Activated naive CD8-positive, alpha-beta T cell treated with anti-CD3 and anti-CD28 coated beads, Interleukin-2, amount 50 U/mL, for 16 hours (primary cell): Measurements from ENCODE around the gene KIF5B.
"Not testable (repeated sequence)": the region's sequence is repeated elsewhere in the genome, so short reads cannot be mapped to it uniquely, and the experiment has no call there.

ENCODE experiments used
- DNase-seq: peaks from one replicate; pipeline ENCODE4 v3.0.0-alpha.2; 2020; ENCODE audit warnings: low read depth, low spot score

Gene KIF5B

GRCh38 chr10:32015386-32015785 lies 40.8 kb downstream of the KIF5B start:
- DNase-seq: no peak

DNA sequence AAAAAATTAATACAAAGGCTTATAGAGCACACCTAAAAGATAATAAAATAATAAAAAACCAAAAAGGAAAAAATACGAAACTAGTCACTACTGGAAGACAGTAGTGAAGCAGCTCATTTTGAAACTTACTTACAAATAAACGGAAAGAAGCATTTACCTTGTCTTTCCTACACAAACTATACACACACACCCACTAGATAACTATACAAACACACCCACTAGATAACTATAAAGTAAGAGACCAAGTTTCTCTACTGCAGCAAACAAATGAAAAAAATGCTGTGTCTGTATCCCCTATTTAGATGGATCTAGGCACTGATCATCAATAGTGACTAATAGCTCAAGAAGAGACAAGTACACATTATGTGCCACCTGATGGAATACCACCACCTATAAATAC lies 49.2 kb downstream of the KIF5B start:
- DNase-seq: no peak

DNA sequence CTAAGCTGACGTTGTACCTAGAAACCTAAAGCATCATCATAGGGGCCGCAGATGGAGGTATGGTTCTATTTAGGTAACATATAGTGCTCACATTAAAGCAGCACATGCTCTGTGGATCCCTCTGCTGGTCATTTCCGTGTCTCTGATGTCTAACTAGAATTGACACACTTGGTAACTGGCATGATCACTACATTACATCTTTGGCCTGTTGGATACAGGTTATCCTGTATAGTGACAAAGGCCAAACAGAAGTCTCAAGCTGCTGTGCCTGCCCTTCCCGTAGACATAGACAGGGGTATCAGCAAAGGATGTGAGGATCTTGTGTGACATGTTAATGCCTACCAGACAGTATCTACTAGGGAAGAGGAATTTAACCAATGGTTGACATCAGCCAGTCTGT lies 51.2 kb downstream of the KIF5B start:
- DNase-seq: no peak

GRCh38 chr10:32004161-32004591 lies 52.0 kb downstream of the KIF5B start:
- no peak for DNase-seq

DNA sequence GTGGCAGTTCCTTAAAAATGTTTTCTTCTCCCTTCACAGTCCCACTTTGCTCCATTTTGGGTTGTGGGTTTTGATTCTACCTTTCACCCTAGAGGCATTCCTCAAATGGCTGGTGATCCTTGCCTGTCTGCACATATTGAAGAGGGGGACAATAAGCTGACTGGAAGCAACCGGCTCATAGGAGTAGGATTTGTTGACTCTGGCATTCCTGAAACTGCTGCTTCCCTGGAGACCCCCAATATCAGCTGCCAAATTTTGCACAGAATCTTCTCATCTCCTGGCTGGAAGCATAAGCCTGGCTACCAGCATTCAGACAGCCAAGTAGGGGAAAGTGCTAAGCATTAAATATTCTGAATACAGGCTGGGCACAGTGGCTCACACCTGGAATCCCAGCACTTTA lies 53.7 kb downstream of the KIF5B start:
- no peak for DNase-seq

DNA sequence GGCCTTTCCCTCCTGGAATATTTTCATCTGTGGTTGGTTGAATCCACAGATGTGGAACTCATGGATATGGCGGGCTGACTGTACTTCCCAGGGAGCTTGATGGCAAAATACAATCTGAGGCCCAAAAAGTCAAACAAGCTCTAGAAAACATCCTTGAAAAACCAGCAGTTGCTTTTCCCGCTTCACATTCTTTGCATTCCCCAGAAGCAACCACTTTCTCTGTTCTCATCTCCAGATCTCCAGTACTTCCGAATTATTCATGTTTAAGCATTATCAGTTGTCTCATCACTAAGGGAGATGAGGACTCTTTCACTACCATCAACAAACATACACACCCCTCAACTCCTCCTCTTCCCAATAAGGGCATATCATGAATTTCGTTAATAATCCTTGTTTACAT lies 55.3 kb downstream of the KIF5B start:
- DNase-seq: no peak

DNA sequence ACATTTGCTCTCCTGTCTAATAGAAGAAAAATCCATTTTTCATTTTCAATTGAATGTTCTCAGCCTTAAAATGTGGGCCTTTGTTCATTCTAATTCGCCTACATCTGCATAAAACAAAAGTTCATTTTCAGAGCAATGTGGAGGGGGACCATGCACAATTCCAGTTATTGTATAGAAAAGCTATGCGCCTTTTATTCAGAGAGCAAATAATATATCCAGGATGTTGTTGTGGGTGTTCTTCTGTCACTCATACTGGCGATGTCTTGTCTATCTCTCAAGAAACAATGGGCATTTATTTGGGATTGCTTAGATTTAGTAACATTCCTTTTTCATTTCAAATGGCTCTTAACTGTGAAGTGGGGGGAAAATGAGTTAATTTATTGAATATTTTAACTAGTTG lies 56.4 kb downstream of the KIF5B start:
- DNase-seq: no peak

DNA sequence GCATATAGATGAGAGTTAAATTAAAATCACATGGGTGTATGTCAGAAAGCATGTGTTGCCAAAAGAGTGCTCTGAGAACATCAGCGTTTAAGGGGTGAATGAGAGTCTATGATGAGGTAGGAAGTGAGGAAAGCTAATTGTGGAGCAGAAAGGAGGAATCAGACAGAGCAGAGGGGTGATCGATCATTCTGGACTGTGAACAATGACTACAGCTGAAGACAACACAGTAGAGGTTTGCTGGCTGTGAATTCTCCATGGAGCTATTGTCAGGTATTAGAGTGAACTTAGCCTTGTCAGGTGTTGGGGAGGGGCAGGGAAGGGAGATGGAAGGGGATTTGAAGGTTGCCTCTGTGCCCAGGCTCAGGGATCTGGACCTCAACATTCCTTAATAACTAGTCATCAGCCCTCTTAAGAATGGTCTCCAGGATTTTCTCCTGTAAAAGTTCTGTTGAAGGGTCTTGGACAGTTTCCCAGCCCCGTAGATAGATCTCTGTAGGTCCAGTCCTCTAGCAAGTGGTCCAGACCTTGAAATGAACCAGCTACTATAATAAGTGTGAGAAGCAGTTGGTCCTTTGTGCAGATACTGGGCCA lies 57.1 kb downstream of the KIF5B start:
- DNase-seq: no peak

DNA sequence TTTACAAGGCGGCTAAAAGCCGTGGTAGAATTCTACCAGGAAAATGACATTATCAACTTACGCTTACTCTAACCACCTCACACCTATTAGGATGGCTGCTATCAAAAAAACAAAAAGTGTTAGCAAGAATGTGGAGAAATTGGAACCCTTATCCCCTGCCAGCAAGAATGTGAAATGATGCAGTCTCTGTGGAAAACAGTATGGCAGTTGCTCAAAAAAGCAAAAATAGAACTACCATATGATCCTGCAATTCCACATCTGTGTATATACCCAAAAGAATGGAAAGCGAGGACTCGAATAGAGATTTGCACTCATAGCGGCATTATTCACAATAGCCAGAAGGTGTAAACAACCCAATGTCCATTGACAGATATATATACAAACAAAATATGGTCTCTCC lies 61.3 kb downstream of the KIF5B start:
- DNase-seq: no peak

GRCh38 chr10:31990937-31991336 lies 65.3 kb downstream of the KIF5B start:
- no peak for DNase-seq

- DNase-seq: not testable (repeated sequence)
Measured at GRCh38 chr10:31987786-31988185, 68.4 kb downstream of the KIF5B start.

GRCh38 chr10:31982111-31982510 lies 74.1 kb downstream of the KIF5B start:
- DNase-seq: no peak

DNA sequence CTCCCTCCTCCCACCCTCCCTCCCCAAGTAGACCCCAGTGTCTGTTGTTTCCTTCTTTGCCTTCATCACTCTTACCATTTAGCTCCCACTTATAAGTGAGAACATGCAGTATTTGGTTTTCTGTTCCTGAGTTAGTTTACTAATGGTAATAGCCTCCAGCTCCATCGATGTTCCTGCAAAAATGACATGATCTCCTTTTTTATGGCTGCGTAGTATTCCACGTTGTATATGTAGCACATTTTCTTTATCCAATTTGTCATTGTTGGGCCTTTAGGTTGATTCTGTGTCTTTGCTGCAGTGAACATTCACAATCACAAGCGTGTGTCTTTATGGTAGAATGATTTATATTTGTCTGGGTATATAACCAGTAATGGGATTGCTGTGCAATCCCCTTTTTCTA lies 75.8 kb downstream of the KIF5B start:
- DNase-seq: no peak

DNA sequence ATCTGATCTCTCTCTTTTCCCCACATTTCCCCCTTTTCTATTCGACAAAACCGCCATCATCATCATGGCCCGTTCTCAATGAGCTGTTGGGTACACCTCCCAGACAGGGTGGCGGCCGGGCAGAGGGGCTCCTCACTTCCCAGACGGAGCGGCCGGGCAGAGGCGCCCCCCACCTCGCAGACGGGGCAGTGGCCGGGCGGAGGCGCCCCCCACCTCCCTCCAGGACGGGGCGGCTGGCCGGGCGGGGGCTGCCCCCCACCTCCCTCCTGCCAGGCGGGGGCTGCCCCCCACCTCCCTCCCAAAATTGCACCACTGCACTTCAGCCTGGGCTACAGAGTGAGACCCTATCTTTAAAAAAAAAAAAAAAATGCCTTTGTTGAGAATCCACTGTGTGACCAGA lies 77.2 kb downstream of the KIF5B start:
- DNase-seq: not testable (repeated sequence)

DNA sequence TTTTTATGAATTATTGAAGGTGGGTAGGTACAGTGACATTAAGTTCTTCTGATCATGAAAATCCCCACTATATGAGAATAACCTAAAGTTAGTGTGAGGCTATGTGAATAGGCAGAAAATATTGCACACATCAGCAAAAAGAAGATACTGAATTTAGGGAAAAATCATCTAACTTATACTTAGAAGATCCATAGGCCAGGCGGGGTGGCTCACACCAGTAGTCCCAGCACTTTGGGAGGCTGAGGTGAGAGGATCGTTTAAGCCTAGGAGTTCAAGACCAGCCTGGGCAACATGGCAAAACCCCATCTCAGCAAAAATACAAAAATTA lies 78.1 kb downstream of the KIF5B start:
- DNase-seq: no peak

DNA sequence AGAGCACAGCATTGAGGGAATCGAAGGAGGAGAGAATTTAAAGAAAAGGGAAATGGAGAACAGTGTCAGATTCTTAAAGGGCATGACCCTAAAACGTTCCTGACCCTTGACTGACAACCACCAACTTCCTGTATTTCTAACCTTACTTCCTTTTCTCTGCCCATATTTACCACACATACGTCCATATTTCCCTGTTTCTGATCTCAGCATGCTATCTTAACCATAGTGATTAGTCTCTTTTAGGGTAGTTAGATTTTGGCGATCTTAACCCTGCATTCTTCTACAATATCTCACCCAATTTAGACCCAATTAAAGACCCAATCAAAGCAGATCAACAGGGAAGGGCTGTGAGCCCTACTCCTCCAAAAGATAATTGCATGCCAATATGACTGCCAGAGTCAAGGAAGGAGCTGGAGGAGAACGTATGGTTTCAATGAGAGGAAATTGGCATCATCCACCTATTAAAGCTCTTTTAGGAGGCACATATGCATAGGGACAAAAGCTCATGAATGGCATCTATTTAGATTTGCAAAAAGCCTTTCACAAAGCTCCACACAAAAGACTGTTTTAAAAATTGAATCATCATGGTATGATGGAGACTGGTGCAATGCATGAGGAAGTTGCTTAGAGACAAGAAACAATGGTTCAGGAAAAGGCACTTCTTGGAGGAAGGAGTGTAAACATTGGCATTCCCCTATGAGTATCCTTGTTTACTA lies 78.6 kb downstream of the KIF5B start:
- DNase-seq: no peak

DNA sequence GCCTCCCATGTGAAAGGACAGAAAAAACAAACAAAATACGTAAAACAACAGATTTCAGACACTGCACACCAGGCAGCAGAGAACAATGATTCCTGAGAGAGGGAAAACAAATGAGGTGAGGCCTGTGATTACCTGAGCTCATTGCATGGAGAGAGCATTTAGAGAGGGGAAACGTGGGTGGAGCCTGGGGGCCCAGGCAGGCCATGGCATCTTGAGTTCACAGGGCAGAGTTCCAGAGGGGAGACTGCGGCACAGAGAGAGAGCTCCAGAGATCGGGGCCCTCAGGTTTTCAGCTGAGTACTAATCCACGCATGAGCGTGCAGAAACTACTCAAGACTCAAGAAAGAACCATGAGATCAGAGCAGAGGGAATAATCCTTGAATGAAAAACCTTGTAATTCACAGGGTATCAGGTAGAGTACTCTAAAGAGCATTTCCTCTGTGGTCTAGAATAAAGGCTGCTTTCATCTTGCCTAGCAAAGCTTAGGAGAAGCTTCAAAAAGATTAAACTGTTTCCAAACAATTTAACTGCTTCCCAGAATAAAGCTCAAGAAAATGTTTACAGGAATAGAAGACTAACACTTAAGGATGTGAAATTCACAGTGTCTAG lies 81.0 kb downstream of the KIF5B start:
- DNase-seq: no peak

DNA sequence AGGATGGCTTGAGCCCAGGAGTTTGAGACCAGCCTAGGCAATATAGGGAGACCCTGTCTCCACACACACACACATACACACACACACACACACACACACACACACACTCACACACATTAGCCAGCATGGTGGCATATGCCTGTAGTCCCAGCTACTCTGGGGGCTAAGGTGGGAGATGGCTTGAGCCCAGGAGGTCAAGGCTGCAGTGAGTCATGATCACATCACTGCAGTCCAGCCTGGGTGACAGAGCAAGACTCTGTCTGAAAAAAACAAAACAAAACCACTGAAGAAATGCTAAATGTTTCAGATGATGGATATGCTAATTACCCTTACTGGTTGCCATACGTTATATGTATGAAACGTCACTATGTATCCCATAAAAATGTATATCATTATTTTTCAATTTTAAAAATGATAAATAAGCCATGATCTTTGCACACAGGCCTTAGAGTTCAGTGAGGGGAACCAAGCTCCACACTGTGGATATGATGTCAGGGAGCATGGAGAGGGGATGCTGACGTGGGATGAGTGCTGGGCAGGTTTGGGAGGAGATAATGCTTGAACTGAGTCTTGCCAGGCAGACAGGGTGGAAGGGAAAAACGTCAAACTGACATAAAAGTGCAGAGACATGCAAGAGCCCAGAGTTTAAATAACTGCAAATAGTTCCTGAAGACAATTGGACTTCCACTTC lies 81.6 kb downstream of the KIF5B start:
- no peak for DNase-seq

- no peak for DNase-seq
Measured at GRCh38 chr10:31972519-31973041, 83.6 kb downstream of the KIF5B start.

- not testable (repeated sequence) for DNase-seq
Measured at GRCh38 chr10:31969847-31970246, 86.4 kb downstream of the KIF5B start.

DNA sequence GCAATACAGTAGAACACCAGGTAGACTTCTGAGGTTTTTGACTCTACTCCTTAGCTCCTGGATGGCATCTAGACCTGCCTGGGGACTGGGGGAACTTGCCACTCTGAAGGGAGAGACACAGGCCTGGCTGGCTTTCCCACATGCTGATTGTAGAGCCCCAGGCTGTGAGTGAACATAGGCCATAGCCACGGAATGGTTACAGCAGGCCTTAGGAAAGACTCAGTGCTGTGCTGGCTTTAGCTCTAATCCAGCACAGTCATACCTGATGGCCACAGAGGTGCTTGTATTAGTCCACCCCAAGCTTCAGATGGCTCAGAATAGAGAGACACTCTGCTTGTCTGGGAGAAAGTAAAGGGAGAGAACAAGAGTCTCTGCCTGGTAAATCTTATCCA lies 92.6 kb downstream of the KIF5B start:
- DNase-seq: no peak

DNA sequence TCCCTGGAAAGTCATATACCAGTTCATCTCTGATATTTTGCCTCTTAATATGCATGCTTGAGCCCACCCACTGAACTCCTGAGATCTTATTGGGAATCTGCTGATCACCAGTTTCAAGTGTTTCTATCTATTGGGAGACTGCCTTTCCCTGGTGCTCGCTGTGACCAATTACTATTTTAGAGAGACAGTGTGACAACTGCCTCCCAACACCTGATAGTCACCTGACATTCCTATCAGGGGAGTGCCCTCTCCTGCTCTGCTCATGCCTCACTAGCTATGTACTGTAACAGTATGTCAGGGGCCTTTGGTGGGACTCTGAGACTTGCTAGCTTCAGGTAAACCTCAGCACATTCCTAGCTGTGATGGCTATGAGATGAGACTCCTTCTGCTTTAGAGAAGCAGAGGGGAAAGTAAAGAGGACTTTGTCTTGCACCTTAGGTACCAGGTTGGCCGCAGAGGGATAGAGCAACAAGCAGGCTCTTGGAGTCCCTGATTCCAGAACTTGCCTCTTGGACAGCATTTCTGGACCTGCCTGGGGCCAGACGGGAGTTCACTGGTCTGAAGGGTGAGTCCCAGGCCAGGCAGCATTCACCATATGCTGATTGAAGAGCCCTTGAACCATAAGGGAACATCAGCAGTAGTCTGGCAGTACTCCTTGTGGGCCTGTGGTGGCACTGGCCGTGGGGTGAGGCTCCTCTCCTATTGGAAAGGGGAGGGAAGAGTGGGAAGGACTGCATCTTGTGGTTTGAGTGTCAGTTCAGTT lies 93.2 kb downstream of the KIF5B start:
- no peak for DNase-seq
